HG03520 (cell line): ENCODE data around the gene AXDND1.
"Not testable (repeated sequence)": the region's sequence is repeated elsewhere in the genome, so short reads cannot be mapped to it uniquely, and the experiment has no call there.

ENCODE experiments used
- ATAC-seq: cut with Tn5 transposase; IDR thresholded peaks from one replicate; pipeline ENCODE4 v1.9.1; 2021; ENCODE audit warnings: mild to moderate bottlenecking, moderate library complexity; ENCODE audit not compliant: unreplicated experiment

The AXDND1 gene

DNA sequence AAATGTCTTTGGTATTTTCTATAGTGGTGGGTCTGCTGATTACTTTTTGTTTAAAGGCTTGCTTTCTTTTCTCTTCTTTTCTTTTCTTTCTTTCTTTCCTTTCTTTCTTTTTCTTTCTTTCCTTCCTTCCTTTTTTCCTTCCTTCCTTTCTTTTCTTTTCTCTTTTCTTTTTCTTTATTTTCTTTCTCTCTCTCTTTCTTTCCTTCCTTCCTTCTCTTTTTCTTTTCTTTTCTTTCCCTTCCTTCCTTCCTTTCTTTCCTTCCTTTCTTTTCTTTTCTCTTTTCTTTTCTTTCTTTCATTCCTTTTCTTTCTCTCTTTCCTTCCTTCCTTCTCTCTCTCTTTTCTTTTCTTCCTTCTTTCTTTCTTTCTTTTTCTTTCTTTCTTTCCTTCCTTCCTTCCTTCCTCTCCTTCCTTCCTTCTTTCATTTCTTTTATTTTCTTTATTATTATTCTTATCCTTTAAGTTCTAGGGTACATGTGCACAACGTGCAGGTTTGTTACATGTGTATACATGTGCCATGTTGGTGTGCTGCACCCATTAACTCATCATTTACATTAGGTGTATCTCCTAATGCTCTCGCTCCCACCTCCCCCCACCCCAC is 93.9 kb downstream of the AXDND1 start:
- ATAC-seq: not testable (repeated sequence)

GRCh38 chr1:179465661-179466060 is 99.9 kb downstream of the AXDND1 start:
- not testable (repeated sequence) for ATAC-seq

DNA sequence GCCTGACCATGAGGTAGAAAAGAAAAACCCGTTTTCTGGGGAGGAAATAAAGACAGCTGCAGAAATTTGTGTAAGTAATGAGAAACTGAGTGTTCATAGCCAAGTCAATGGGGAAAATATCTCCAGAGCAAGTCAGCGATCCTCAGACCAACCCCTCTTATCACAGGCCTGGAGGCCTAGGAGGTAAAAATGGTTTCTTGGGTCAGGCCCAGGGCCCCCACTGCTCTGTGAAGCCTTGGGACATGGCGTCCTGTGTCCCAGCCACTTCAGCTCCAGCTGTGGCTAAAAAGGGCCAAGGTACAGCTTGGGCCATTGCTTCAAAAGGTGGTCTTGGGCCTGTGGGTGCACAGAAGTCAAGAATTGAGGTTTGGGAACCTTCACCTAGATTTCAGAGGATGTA is 108.9 kb downstream of the AXDND1 start:
- no peak for ATAC-seq

GRCh38 chr1:179476484-179476883 is 110.7 kb downstream of the AXDND1 start:
- no peak for ATAC-seq

DNA sequence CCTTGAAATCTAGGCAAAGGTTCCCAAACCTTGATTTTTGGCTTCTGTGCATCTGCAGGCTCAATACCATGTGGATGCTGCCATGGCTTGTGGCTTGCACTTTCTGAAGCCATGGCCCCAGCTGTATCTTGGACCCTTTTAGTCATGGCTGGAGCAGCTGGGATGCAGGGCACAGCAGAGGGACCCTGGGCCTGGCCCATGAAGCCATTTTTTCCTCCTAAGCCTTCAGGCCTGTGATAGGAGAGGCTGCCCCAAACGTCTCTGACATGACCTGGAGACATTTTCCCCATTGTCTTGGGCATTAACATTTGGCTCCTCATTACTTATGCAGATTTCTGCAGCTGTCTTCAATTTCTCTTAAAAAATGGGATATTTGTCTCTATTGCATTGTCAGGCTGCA is 112.6 kb downstream of the AXDND1 start:
- ATAC-seq: no peak

GRCh38 chr1:179490611-179491010 is 124.8 kb downstream of the AXDND1 start:
- no peak for ATAC-seq

- ATAC-seq: no peak
These were observed 127.6 kb downstream of the AXDND1 start for GRCh38 chr1:179493323-179493722.

DNA sequence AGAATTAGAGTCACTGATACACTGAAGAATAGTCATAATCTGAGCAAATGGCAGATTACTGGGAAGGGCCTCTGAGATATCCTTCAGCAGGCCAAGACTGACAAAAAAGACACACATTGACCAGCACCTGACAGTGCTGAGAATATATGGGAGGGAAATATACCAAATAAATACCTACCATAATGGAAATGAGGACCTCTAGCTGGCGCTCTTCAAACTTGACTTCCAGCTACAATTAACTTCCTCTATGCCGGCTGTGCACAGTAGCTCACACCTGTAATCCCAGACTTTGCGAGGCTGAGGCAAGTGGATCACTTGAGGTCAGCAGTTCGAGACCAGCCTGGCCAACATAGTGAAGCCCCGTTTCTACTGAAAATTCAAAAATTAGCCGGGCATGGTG is 140.4 kb downstream of the AXDND1 start:
- ATAC-seq: no peak

DNA sequence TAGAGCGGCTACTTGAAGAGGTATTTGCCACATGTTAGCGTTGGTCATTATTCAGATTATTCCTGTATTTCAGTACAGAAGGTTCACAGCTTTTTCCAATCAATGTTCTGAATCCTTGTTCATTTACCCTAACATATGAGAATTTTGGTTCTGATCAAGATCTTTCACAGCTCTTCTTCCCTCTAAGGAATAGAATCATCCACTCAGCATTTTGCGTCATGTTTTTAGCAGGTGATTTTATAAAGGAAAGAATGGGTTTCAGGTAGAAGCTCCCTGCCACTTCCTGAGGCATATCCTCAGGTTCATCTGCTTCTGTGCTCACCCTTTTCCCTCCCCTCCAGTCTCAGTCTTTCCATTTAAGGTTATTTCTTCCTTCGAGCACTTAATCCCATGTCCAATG is 143.6 kb downstream of the AXDND1 start:
- ATAC-seq: no peak

GRCh38 chr1:179510038-179510437 is 144.3 kb downstream of the AXDND1 start:
- ATAC-seq: peak; percentile 90

DNA sequence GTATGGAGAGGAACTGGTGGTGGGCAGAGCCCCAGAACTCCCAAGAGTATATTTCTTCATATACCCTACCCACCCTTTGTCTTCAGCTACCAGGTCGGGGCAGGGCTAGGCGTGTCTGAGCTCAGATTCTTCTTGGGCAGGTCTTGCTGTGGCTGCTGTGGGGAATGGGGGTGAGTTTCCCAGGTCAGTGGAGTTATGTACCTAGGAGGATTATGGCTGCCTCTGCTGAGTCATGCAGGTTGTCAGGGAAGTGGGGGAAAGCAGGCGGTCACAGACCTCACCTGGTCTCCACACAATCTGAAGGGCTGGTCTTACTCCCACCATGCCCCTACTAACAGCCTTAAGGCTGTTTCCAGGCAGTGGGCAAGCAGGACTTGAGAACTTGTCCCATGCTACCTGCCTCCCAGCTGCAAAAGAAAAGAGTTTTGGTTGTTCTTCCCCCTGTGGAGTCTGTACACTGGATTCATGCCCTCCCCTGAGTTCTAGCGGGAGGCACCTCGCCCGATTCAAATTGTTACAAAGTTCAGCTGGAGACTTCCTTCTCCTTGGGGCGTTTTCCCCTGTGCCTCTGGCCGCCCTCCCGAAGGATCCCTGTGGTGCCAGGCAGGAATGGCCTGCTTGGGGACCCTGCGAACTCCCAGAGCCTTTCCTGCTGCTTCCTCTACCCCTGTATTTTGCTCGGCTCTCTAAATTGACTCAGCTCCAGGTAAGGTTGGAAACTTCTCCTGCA is 151.4 kb downstream of the AXDND1 start:
- ATAC-seq: no peak

GRCh38 chr1:179518544-179518943 is 152.8 kb downstream of the AXDND1 start:
- not testable (repeated sequence) for ATAC-seq

GRCh38 chr1:179529482-179530195 is 163.9 kb downstream of the AXDND1 start:
- ATAC-seq: no peak

GRCh38 chr1:179530352-179530751 is 164.6 kb downstream of the AXDND1 start:
- no peak for ATAC-seq

DNA sequence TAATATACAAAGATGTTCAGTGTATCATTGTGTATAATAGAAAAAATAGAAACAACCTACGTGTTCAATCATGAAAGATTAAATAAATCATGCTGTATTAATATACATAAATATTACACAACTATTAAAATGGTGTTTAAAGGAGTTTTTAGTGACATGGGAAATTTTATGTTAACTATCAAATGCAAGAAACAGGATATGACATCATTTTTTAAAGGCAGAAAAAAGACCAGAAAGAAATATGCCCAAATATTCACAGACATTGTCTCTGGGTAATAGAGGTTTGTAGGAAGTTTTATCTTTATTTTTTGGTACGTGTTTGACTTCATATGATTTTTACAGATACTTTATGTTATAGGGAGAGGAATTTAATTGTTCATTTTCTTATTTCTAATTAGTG is 176.0 kb downstream of the AXDND1 start:
- ATAC-seq: no peak

DNA sequence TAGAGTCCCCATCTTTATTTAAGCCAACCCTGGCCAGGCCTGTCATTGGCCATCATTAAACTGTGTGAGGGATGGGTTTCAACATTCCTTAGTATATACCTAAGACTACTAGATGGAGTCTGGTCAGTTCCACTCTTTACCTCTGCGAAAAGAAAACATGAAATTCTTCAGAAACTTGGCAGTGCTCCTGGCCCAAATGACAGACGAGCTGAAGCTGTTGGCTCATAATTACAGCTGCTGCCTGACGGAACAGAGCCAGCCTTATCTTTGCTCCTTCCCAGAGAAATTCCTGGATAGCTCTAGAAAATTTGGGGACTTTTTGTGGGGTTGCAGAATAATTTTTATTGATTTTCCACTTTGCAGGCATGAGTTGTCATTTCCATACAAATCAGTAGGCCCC is 179.6 kb downstream of the AXDND1 start:
- ATAC-seq: no peak

- ATAC-seq: no peak
These were observed 181.3 kb downstream of the AXDND1 start for GRCh38 chr1:179547021-179547535.

DNA sequence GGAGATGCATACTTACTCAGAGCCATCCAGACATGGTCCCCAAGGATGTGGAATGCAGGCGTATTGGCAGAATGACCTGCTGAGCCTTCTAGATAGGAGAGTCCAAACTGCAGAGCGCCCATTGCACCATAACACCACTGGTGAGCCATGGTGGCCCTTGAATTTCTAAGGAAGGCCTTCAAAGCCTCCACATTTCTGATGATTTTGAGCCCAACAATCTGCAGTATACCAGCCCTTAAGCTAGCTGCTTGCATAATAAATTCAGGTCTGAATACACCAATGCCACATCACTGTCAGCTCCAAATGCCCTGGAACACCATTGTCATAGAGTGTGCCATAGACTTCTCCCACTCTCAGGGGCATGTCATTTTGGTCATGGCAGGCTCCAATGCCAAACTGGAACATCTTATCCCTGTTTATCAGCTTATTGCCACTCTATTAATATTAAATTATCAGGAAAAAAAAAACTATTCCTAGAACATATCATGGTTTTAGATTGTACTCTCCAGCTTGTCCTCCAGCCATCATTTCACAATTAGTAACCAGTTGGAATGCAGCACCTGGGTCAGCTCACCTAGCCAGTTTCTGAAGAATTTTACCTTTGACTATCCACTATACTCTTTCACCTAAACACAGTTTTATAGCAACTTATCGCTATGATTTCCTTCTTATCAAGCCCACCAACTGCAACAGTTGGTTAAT is 183.0 kb downstream of the AXDND1 start:
- ATAC-seq: no peak

DNA sequence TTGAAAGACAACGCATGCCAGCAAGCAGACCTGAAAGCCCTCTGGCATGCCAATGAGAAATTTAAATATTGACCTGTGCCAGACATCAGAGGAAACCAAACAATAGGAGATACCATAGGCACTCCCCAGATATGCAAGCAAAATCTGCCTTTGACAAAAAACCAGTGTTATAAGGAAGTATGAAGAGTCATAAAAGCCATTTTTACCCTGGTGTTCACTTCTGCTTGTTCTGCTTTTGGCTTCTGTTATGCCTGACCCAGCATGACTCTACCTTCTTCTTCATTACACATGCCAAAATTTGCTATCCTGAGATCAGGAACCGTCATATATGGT is 183.6 kb downstream of the AXDND1 start:
- ATAC-seq: no peak

GRCh38 chr1:179550746-179551682 is 185.2 kb downstream of the AXDND1 start:
- peak; percentile 48 for ATAC-seq
